Measurements from ENCODE around the gene SIRT1.

The SIRT1 gene

DNA sequence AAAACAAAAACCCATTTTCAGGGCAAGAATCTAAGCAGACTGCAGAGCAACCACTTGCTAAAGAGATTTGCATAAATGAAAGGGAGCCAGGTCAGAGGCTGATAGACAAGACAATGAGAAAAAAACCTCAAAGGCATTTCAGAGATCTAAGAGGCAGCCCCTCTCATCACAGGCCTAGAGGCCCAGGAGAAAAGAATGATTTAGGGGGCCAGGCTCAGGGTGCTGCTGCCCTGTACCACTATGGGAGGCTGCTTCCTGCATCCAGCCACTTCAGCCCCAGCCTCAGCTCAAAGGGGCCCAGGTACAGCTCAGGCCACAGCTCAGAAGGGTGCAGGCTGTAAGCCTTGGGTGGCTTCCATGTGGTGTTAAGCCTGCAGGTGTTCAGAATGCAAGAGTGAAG, 42.7 kb upstream of the SIRT1 start:
- TF ChIP-seq CTCF (IDR thresholded peaks at IDR 0.05; ENCODE audit: low read depth, low read length), result no peak
- no peak for DNase-seq (ENCODE audit: low read depth in 2 of 2)
- no peak overlapping the region for H3K4me3 ChIP-seq (replicated peaks in 1 of 2; ENCODE audit: low read depth in 2 of 2, low read length in 2 of 2)

- no peak for TF ChIP-seq CTCF (IDR thresholded peaks at IDR 0.05; ENCODE audit: low read depth, low read length)
- DNase-seq (ENCODE audit: low read depth in 2 of 2), result no peak
- no peak overlapping the region for H3K4me3 ChIP-seq (replicated peaks in 1 of 2; ENCODE audit: low read depth in 2 of 2, low read length in 2 of 2)
These were observed 41.2 kb upstream of the SIRT1 start for GRCh38 chr10:67843284-67843683.

- TF ChIP-seq CTCF (IDR thresholded peaks at IDR 0.05; ENCODE audit: low read depth, low read length), result peak; percentile 10
- H3K4me3 ChIP-seq (replicated peaks in 1 of 2; ENCODE audit: low read depth in 2 of 2, low read length in 2 of 2), result peak overlapping the region; percentile 80
- peak; percentile 96 for DNase-seq (ENCODE audit: low read depth in 2 of 2)
These were observed 35.0 kb upstream of the SIRT1 start for GRCh38 chr10:67849331-67850011.

GRCh38 chr10:67851186-67851585, 33.3 kb upstream of the SIRT1 start:
- no peak for TF ChIP-seq CTCF (IDR thresholded peaks at IDR 0.05; ENCODE audit: low read depth, low read length)
- no peak for DNase-seq (ENCODE audit: low read depth in 2 of 2)
- no peak overlapping the region for H3K4me3 ChIP-seq (replicated peaks in 1 of 2; ENCODE audit: low read depth in 2 of 2, low read length in 2 of 2)

DNA sequence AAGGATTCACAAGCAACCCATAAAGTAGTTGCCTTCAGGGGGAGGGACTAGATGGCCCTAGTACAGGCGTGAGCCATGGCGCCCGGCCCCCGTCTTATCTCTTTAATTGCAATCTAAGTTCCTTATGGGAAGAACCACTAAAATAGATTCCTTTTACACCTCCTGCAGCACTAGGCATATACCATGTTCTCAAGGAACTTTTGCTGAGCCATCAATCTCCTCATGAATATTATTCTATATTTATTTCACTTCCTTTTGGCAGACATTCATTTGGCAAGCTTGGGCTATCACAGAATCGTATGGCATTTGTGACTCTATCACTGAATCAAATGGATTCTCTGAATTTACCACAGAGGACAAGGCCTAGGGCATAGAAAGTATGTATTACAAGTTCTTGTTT, 31.7 kb upstream of the SIRT1 start:
- DNase-seq (ENCODE audit: low read depth in 2 of 2), result no peak
- H3K4me3 ChIP-seq (replicated peaks in 1 of 2; ENCODE audit: low read depth in 2 of 2, low read length in 2 of 2), result no peak overlapping the region
- TF ChIP-seq CTCF (IDR thresholded peaks at IDR 0.05; ENCODE audit: low read depth, low read length), result no peak

DNA sequence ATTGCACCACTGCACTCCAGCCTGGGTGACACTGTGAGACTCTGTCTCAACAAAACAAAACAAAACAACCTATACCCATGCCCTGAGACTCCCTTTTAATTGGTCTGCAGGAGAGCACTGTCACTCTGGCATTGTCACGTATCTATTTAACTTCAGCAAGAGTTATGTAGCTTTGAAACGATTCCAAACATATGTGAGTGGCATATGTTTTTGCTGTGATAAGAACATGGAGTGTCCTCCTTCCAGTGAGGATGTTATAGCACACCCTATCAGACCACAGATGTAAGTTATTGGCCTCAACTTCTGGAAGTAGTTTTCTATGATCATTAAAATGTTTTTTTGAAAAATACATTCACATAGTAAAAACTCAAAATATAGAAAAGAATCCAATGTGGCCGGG, 30.9 kb upstream of the SIRT1 start:
- no peak overlapping the region for H3K4me3 ChIP-seq (replicated peaks in 1 of 2; ENCODE audit: low read depth in 2 of 2, low read length in 2 of 2)
- no peak for DNase-seq (ENCODE audit: low read depth in 2 of 2)
- TF ChIP-seq CTCF (IDR thresholded peaks at IDR 0.05; ENCODE audit: low read depth, low read length), result no peak

- DNase-seq (ENCODE audit: low read depth in 2 of 2), result no peak
- H3K4me3 ChIP-seq (replicated peaks in 1 of 2; ENCODE audit: low read depth in 2 of 2, low read length in 2 of 2), result no peak overlapping the region
- no peak for TF ChIP-seq CTCF (IDR thresholded peaks at IDR 0.05; ENCODE audit: low read depth, low read length)
These were observed 25.5 kb upstream of the SIRT1 start for GRCh38 chr10:67858971-67859370.
